ENCODE results near the gene ANKRD10. TPM values are rescaled to one million over a fixed set of nuclear protein-coding genes. Genes with fewer than 3 reads are reported as not detected.

ANKRD10 gene
- total and polyA plus RNA-seq, 2 donors (not counting 3 experiments of a cell fraction or from before 2014, with no cell fraction given) = 44.5 to 94.1 TPM

DNA sequence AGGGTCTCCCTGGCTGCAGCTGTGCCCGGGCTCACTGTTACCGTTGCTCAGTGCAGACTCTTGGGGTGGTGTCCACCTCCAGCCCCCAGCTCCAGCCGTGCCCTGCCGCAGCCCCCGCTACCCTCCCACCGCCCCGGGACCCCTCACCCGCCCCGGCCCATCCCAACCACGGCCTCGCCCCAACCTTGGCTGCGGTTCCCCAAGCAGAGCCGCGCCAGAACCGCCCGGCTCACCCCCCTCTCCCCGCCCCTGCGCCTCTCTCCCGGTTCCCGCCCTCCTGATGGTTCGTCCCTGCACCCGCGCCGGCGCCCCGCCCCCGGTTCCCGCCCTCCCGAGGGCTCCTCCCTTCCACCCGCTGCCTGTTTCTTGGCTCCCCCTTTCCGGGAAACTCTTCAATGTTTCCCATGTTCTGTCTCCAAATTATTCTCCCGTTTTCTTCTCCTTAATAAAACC lies 40.3 kb downstream of the ANKRD10 start:
- H3K27ac ChIP-seq (ENCODE audit: insufficient read depth, low read depth, low read length) = no peak overlapping the region
- peak; percentile 79 for FAIRE-seq
- peak overlapping the region in 1 of 3 experiments; percentile 35 for H3K4me3 ChIP-seq (replicated peaks in 1 of 3; ENCODE audit: insufficient read depth in 1 of 3, low read depth in 1 of 3, low read length in 3 of 3)
- DNase-seq (ENCODE audit: low read depth, low spot score) = peak; percentile 43
- TF ChIP-seq POLR2AphosphoS5 (IDR thresholded peaks at IDR 0.05; ENCODE audit: insufficient read depth, low read depth, low read length) = no peak
- no peak for TF ChIP-seq FOS (IDR thresholded peaks at IDR 0.05; ENCODE audit: borderline replicate concordance, insufficient read depth, low read length)
- no peak for TF ChIP-seq MYC (IDR thresholded peaks at IDR 0.05; ENCODE audit: low read depth, low read length)
- TF ChIP-seq GATA2 (IDR thresholded peaks at IDR 0.05; ENCODE audit: insufficient read depth, insufficient read length, low read depth, low read length) = no peak
- TF ChIP-seq, protein P1, sequence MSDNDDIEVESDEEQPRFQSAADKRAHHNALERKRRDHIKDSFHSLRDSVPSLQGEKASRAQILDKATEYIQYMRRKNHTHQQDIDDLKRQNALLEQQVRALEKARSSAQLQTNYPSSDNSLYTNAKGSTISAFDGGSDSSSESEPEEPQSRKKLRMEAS (IDR thresholded peaks at IDR 0.05; ENCODE audit: insufficient read depth, insufficient read length) = no peak
- no peak for TF ChIP-seq POLR2A (IDR thresholded peaks at IDR 0.05; ENCODE audit: low read depth, low read length)
- no peak for TF ChIP-seq EZH2 (IDR thresholded peaks at IDR 0.05; ENCODE audit: borderline replicate concordance, low read depth, low read length, severe bottlenecking)
- TF ChIP-seq JUN (IDR thresholded peaks at IDR 0.05; ENCODE audit: borderline replicate concordance, insufficient read depth, insufficient read length, low read depth) = no peak
- TF ChIP-seq CTCF (IDR thresholded peaks at IDR 0.05; ENCODE audit: extremely low read depth in 1 of 2, insufficient read depth in 1 of 2, low read depth in 1 of 2, low read length in 2 of 2) = no peak
- no peaks in the 10 kb centered on the region for H3K79me2 ChIP-seq (ENCODE audit: control insufficient read depth, insufficient read depth, low read length)
- BruUV-seq (replicated peaks) = no TSS peak
- ChIA-PET CTCF (interaction anchor here (1.7 kb wide), 1 partner anchor 9 kb away, joined by 4 read pairs; no protein-coding TSS in a partner anchor), POLR2A (no interaction called here)
- no peaks in the 10 kb centered on the region for H3K9me3 ChIP-seq (replicated peaks; ENCODE audit: control insufficient read depth, insufficient read depth, low read length)
- dilution Hi-C loops (cut with MboI; ENCODE audit: extremely low pct_ligation_motif_present, low sequenced_read_pairs) = no loop called here
- H3K9me1 ChIP-seq (replicated peaks; ENCODE audit: control insufficient read depth, extremely low read depth, insufficient read depth, low read length) = no peaks in the 10 kb centered on the region
- H3K9ac ChIP-seq (replicated peaks; ENCODE audit: extremely low read depth, insufficient read depth, low read length) = peak overlapping the region; percentile 30
- H3K4me1 ChIP-seq (ENCODE audit: control insufficient read depth, extremely low read depth, insufficient read depth, low read length) = peaks cover 17% of the 10 kb centered on the region
- intact Hi-C loops (cut with micrococcal nuclease) = no loop called here
- H2AFZ ChIP-seq (ENCODE audit: low read depth, low read length) = peak overlapping the region; percentile 20
- peak overlapping the region; percentile 65 for H3K4me2 ChIP-seq (ENCODE audit: insufficient read depth, low read length)
- H3K36me3 ChIP-seq (ENCODE audit: control insufficient read depth in 2 of 2, extremely low read depth in 1 of 2, insufficient read depth in 2 of 2, low read length in 2 of 2) = peaks cover 0 to under 1% of the 10 kb centered on the region in 2 experiments
- H3K27me3 ChIP-seq (ENCODE audit: control insufficient read depth in 2 of 2, insufficient read depth in 2 of 2, low read length in 2 of 2) = peaks cover 0 to 2% of the 10 kb centered on the region in 2 experiments
- H4K20me1 ChIP-seq (replicated peaks; ENCODE audit: control insufficient read depth, extremely low read depth, insufficient read depth, low read length) = no peaks in the 10 kb centered on the region

All from endothelial cell of umbilical vein (primary cell).